Loucy (cell line): Measurements from ENCODE around the gene FAM131C.
"Not testable (repeated sequence)": the region's sequence is repeated elsewhere in the genome, so short reads cannot be mapped to it uniquely, and the experiment has no call there.

Experiments
- H2AFZ ChIP-seq: fragments of 200-600 bp; sonication (generic); 2 replicates; pipeline ENCODE4 v1.6.0; 2016; ENCODE audit warnings: antibody characterized with exemption, mild to moderate bottlenecking, low read length, moderate library complexity
- H3F3A ChIP-seq: fragments of 200-600 bp; 2 replicates; pipeline ENCODE4 v1.6.0; 2016; ENCODE audit warnings: antibody characterized with exemption, low read depth, mild to moderate bottlenecking
- H3K27me3 ChIP-seq: fragments of 200-600 bp; sonication (generic); 2 replicates; pipeline ENCODE4 v1.6.1; 2014; ENCODE audit warnings: low read length, mild to moderate bottlenecking; ENCODE audit not compliant: insufficient read depth, poor library complexity, severe bottlenecking
- H3K36me3 ChIP-seq: fragments of 200-600 bp; sonication (generic); 2 replicates; pipeline ENCODE4 v1.6.1; 2016; ENCODE audit warnings: low read length; ENCODE audit not compliant: insufficient read depth
- H3K4me1 ChIP-seq: fragments of 200-600 bp; sonication (generic); 2 replicates; pipeline ENCODE4 v1.5.1; 2014; ENCODE audit warnings: low read length, mild to moderate bottlenecking; ENCODE audit not compliant: insufficient read depth, poor library complexity, severe bottlenecking
- H3K4me2 ChIP-seq: fragments of 200-600 bp; sonication (generic); 2 replicates; pipeline ENCODE4 v1.6.0; 2014; ENCODE audit warnings: antibody characterized with exemption, low read length, low read depth, mild to moderate bottlenecking; ENCODE audit not compliant: poor library complexity, severe bottlenecking
- H3K4me3 ChIP-seq: fragments of 200-600 bp; sonication (generic); 2 replicates; pipeline ENCODE4 v1.5.1; 2014; ENCODE audit warnings: low read length, mild to moderate bottlenecking, mixed read lengths; ENCODE audit not compliant: poor library complexity, severe bottlenecking
- H3K79me2 ChIP-seq: fragments of 200-600 bp; sonication (generic); 2 replicates; pipeline ENCODE4 v1.6.1; 2014; ENCODE audit warnings: low read length; ENCODE audit not compliant: insufficient read depth
- H3K9ac ChIP-seq: fragments of 200-600 bp; sonication (generic); 2 replicates; pipeline ENCODE4 v1.6.0; 2014; ENCODE audit warnings: mild to moderate bottlenecking, low read depth, low read length, moderate library complexity; ENCODE audit not compliant: poor library complexity, severe bottlenecking
- H3K9me2 ChIP-seq: fragments of 200-600 bp; sonication (generic); replicated peaks from 2 replicates; pipeline ENCODE4 v1.6.1; 2016; ENCODE audit warnings: low read depth, low read length, mixed read lengths
- H3K9me3 ChIP-seq: fragments of 200-600 bp; sonication (generic); 2 replicates; pipeline ENCODE4 v1.6.1; 2014; ENCODE audit warnings: mild to moderate bottlenecking, antibody characterized with exemption, low read length, low read depth; ENCODE audit not compliant: insufficient read depth
- H4K20me1 ChIP-seq: fragments of 200-600 bp; sonication (generic); 2 replicates; pipeline ENCODE4 v1.6.0; 2014; ENCODE audit warnings: antibody characterized with exemption, low read length, mild to moderate bottlenecking; ENCODE audit not compliant: insufficient read depth, poor library complexity, severe bottlenecking
- EZH2phosphoT487 ChIP-seq: fragments of 200-600 bp; IDR thresholded peaks from 2 replicates; pipeline ENCODE4 v1.6.1; 2018; ENCODE audit warnings: antibody characterized with exemption, mild to moderate bottlenecking, moderate library complexity, borderline replicate concordance
- TF ChIP-seq, protein P1 (sequence below): fragments of 200-600 bp; sonication (generic); conservative IDR thresholded peaks from 2 replicates; pipeline ENCODE4 v1.5.1; 2014; ENCODE audit warnings: mild to moderate bottlenecking, antibody characterized with exemption, low read length

Gene FAM131C

DNA sequence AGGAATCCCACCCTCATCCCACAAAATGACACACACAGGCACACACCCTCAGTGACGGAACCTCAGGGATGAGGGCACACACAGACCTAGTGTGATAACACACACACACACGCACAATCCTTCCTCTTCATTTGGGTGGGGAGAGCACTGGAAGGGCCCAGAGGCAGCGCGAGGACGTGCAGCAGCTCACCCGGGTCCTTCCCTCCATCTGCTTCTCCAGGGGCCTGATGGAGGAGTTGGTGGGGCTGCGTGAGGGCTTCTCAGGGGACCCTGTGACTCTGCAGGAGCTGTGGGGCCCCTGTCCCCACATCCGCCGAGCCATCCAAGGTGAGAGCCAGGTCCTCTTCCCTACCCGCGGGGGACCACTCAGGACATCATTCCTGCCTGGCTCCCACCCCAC is 51.1 kb downstream of the FAM131C start:
- H3K9me3 ChIP-seq, result no peaks in the 10 kb centered on the region
- H2AFZ ChIP-seq, result no peak overlapping the region
- H3K36me3 ChIP-seq, result no peaks in the 10 kb centered on the region
- no peak overlapping the region for H3K4me3 ChIP-seq
- H3K4me2 ChIP-seq, result no peak overlapping the region
- H3K27me3 ChIP-seq, result no peaks in the 10 kb centered on the region
- H3K9ac ChIP-seq, result no peak overlapping the region
- H4K20me1 ChIP-seq, result no peaks in the 10 kb centered on the region
- TF ChIP-seq EZH2phosphoT487, result no peak
- TF ChIP-seq, protein P1, sequence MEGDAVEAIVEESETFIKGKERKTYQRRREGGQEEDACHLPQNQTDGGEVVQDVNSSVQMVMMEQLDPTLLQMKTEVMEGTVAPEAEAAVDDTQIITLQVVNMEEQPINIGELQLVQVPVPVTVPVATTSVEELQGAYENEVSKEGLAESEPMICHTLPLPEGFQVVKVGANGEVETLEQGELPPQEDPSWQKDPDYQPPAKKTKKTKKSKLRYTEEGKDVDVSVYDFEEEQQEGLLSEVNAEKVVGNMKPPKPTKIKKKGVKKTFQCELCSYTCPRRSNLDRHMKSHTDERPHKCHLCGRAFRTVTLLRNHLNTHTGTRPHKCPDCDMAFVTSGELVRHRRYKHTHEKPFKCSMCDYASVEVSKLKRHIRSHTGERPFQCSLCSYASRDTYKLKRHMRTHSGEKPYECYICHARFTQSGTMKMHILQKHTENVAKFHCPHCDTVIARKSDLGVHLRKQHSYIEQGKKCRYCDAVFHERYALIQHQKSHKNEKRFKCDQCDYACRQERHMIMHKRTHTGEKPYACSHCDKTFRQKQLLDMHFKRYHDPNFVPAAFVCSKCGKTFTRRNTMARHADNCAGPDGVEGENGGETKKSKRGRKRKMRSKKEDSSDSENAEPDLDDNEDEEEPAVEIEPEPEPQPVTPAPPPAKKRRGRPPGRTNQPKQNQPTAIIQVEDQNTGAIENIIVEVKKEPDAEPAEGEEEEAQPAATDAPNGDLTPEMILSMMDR, result no peak
- no peaks in the 10 kb centered on the region for H3F3A ChIP-seq
- H3K9me2 ChIP-seq, result no peaks in the 10 kb centered on the region
- no peaks in the 10 kb centered on the region for H3K79me2 ChIP-seq
- H3K4me1 ChIP-seq, result no peaks in the 10 kb centered on the region

DNA sequence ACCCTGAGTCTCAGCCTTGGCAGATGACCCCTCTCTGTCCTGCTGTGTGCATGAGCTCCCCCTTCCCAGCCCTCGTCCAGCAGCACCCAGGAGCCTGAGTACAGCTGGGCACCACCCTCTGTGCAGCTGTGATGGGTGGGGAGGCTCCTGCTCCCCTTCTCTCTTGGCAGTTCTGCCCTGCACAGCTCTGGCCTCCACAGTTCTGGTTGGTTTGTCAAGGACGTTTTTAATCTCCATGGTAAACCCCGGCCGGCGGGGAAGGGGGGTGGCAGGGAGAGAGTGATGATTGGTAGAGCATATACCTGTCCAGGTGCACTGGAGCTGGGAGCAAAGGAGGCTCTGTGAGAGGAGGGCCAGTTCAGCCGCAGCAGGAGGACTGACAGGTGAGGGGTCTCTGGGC is 51.8 kb downstream of the FAM131C start, which contains the start of gene CLCNKA:
Gene CLCNKA, plus strand, starts transcription at position 356 of the 400 bp plus-strand sequence. CDS start 584 bp downstream, outside the sequence.
- Histone ChIP-seq H4K20me1 (no peaks in the 10 kb centered on the region), H3K79me2 (no peaks in the 10 kb centered on the region), H3K36me3 (no peaks in the 10 kb centered on the region), H3F3A (no peaks in the 10 kb centered on the region), H3K4me1 (no peaks in the 10 kb centered on the region), H3K9me3 (no peaks in the 10 kb centered on the region), H3K9me2 (no peaks in the 10 kb centered on the region), H2AFZ (no peak within 1 kb of the TSS), H3K27me3 (no peaks in the 10 kb centered on the region), H3K9ac (no peak within 1 kb of the TSS), H3K4me2 (no peak within 1 kb of the TSS), H3K4me3 (no peak within 1 kb of the TSS)
- TF ChIP-seq, protein P1, result no peak
- no peak for TF ChIP-seq EZH2phosphoT487

DNA sequence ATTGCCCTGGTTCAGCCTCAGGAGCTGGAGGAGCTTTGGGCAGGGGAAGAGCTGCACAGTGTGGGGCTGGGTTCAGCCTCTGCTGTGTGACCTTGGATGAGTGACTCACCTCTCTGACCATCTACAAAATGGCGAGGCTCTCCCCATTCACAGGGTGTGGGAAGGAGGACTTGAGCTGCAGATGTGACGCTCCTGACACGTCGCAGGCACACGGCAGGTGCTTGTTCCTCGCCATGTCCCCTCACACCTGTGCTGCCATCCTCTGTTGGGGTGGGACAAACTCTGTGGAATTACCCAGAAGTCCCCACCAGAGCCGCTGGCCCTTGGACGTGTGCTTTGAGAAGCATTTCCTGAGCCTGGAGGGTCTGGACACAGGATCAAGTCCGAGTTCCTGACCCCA is 52.6 kb downstream of the FAM131C start:
- H3K36me3 ChIP-seq, H3K79me2 ChIP-seq, H3K9me2 ChIP-seq, H3K9ac ChIP-seq, H3K4me1 ChIP-seq, H2AFZ ChIP-seq, H4K20me1 ChIP-seq, H3K4me3 ChIP-seq, H3K27me3 ChIP-seq, H3K4me2 ChIP-seq, H3F3A ChIP-seq, H3K9me3 ChIP-seq: not testable (repeated sequence)

DNA sequence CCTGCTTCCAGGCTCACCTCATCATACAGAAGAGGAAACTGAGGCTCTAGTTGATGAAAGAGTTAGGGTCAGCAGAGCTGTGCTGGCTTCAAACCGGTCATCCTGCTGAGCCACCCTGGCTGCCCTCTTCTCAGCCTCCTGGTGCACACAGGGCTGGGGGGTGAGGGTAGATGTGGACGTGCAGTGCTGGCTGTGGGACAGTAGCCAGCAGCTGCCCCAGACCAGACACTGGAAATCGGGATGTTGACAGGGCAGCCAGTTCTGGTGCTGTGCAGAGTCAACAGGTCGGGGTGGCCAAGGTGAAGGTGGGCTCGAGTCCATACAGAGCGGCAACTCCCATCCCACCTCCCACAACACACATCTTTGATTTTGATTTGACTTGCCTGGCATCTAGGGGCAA is 53.1 kb downstream of the FAM131C start:
- no peak overlapping the region for H3K4me3 ChIP-seq
- no peaks in the 10 kb centered on the region for H3K36me3 ChIP-seq
- H2AFZ ChIP-seq, result no peak overlapping the region
- no peaks in the 10 kb centered on the region for H3K27me3 ChIP-seq
- no peaks in the 10 kb centered on the region for H3K9me2 ChIP-seq
- no peaks in the 10 kb centered on the region for H4K20me1 ChIP-seq
- H3K9ac ChIP-seq, result no peak overlapping the region
- no peak for TF ChIP-seq EZH2phosphoT487
- TF ChIP-seq, protein P1, result no peak
- H3K9me3 ChIP-seq, result no peaks in the 10 kb centered on the region
- no peaks in the 10 kb centered on the region for H3K79me2 ChIP-seq
- no peaks in the 10 kb centered on the region for H3K4me1 ChIP-seq
- H3F3A ChIP-seq, result no peaks in the 10 kb centered on the region
- no peak overlapping the region for H3K4me2 ChIP-seq
